ENCODE results near the gene BOLL. TPM values are rescaled to one million over a fixed set of nuclear protein-coding genes. Genes with fewer than 3 reads are reported as not detected.
"Not testable (repeated sequence)": the region's sequence is repeated elsewhere in the genome, so short reads cannot be mapped to it uniquely, and the experiment has no call there.

Gene BOLL
- total RNA-seq, 2 experiments from 2014 or later, result not detected

DNA sequence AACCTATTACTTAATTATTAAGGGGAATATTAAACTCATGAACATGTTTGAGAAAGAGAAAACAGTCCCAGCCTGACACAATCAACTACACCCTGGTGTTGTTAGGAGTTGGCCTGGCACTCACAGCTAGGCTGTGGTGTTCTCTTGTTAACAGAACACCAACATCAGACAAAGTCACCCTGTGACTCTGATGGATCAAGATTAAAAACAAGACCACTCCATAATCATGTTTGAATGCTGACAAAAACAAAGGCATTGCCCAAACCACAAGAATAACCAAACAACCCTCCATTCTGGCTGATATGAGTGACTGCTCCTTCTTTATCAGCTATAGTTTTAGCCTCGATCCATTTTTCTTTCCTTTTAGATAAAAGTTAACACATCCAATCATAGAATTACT lies 3.0 kb downstream of the BOLL start:
- Mint-ChIP-seq H3K27ac (no peak overlapping the region), H3K4me3 (no peak overlapping the region), H3K4me1 (peaks cover 8% of the 10 kb centered on the region), H3K9me3 (no peaks in the 10 kb centered on the region), H3K27me3 (peaks cover 19% of the 10 kb centered on the region), H3K36me3 (ENCODE audit: low read depth) (no peaks in the 10 kb centered on the region)
- ChIA-PET CTCF (no interaction called here), POLR2A (no interaction called here)
- no peak for DNase-seq

DNA sequence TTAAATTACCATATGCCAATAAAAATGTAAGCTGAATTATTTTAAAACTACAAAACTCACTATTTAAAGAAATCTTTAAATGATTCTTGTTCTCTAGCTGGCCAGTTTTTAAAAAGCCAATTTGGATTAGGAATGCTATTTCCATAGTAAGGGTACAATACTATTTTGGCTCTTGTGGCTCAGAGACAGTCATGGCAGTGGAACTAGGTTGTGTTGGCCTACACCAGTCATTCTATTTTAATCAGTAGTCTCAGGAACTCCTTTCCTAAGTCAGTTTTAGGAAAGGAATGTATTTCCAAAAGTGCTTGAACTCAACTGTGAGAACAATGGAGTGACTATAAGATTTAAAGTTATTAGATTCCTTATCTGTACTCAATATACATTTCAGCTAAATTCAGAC lies 5.9 kb downstream of the BOLL start:
- Mint-ChIP-seq H3K27ac (no peak overlapping the region), H3K27me3 (peaks cover 22% of the 10 kb centered on the region), H3K4me1 (peaks cover 5% of the 10 kb centered on the region), H3K4me3 (no peak overlapping the region), H3K9me3 (no peaks in the 10 kb centered on the region), H3K36me3 (ENCODE audit: low read depth) (no peaks in the 10 kb centered on the region)
- no peak for DNase-seq
- ChIA-PET POLR2A (no interaction called here), CTCF (interaction anchor here (1.2 to 1.6 kb wide), 2 partner anchors 14 to 345 kb away, joined by 4 to 5 read pairs; partner anchors contain the start of gene SF3B1)

DNA sequence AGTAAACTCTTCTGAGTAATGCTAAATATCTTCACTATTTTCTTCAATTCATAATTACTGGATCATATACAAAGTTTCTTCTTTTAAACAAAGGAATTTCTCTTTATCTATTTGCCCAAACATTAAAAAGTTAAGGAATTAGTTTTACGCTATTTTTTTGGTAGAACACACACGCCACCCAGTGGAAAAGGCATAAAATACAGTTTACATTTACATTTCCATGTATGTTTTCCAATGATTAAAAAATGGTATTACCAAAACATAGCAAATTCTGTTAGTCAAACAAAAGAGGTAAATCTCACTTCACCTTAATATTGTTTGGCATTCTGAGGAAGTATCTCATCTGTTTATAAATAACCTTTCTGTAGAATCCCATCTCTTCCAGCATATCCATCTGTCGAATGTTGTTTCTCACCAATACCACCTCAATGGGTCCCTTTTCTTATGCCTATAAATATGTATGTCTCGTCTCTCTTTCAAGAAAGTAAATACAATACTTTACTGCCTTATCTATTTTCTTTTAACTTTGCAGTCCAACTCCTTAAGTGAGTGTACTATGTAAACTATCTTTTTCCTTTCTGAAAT lies 7.2 kb downstream of the BOLL start:
- Mint-ChIP-seq H3K27ac (peak overlapping the region; percentile 1), H3K4me1 (peaks cover 5% of the 10 kb centered on the region), H3K9me3 (no peaks in the 10 kb centered on the region), H3K4me3 (no peak overlapping the region), H3K36me3 (ENCODE audit: low read depth) (no peaks in the 10 kb centered on the region), H3K27me3 (peaks cover 15% of the 10 kb centered on the region)
- peak; percentile 54 for DNase-seq
- ChIA-PET POLR2A (no interaction called here), CTCF (interaction anchor here (1.2 to 1.6 kb wide), 2 partner anchors 13 to 343 kb away, joined by 4 to 5 read pairs; partner anchors contain the start of gene SF3B1)

DNA sequence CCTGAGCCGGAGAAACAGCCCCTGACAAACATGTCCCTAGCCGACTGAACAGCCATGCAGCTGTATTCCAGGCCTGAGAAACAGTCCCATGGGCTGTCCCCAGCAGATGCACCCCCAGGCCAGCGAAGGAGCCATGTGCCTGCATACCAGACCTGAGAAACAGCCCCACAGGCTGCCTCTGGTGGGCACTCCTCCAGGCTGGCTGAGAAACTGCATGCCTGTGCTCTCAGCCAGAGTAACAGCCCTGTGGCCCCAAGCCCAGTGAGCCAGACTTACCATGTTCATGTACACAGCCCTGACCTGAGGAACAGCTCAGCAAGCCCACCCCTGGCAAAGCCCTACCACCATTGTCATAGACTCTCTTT lies 24.8 kb downstream of the BOLL start:
- Mint-ChIP-seq H3K4me3 (no peak overlapping the region), H3K36me3 (ENCODE audit: low read depth) (no peaks in the 10 kb centered on the region), H3K4me1 (no peaks in the 10 kb centered on the region), H3K27me3 (peaks cover 34% of the 10 kb centered on the region), H3K27ac (no peak overlapping the region), H3K9me3 (peaks cover 4% of the 10 kb centered on the region)
- no peak for DNase-seq
- ChIA-PET CTCF (no interaction called here), POLR2A (no interaction called here)

DNA sequence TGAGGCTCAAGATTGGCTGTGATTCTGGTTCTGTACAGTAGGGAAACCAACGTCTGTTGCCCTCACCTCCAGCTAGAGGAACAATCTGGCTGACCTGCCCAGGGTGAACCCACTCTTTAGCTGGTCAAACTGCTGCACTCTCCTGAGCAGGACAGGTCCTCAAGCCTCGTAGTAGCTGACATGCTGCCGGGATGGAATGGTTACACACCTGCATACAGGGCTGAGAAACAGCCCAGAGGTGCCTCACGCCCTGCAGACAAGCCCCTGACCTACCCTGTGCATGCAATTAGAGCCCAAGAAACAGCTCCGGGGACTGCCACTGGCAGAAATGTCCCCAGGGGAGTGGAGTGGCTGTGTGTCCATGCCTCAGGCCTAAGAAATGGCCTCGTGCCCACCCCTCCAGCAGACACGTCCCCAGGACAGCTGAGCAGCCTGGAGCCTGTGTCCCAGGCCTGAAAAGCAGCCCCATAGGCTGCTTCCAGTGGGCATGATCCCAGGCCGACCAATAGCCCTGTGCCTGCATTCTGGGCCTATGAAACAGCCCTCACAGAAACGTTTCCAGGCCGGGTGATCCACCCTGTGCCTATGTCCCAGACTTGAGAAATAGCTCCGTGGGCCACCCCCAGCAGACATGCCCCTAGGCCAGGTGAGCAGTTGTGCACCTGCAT lies 25.4 kb downstream of the BOLL start:
- H3K4me1 Mint-ChIP-seq, result no peaks in the 10 kb centered on the region
- POLR2A ChIA-PET, result no interaction called here
- no peak overlapping the region for H3K4me3 Mint-ChIP-seq
- CTCF ChIA-PET, result no interaction called here
- no peak for DNase-seq
- H3K9me3 Mint-ChIP-seq, result peaks cover 4% of the 10 kb centered on the region
- no peak overlapping the region for H3K27ac Mint-ChIP-seq
- H3K36me3 Mint-ChIP-seq (ENCODE audit: low read depth), result no peaks in the 10 kb centered on the region
- H3K27me3 Mint-ChIP-seq, result peaks cover 33% of the 10 kb centered on the region

DNA sequence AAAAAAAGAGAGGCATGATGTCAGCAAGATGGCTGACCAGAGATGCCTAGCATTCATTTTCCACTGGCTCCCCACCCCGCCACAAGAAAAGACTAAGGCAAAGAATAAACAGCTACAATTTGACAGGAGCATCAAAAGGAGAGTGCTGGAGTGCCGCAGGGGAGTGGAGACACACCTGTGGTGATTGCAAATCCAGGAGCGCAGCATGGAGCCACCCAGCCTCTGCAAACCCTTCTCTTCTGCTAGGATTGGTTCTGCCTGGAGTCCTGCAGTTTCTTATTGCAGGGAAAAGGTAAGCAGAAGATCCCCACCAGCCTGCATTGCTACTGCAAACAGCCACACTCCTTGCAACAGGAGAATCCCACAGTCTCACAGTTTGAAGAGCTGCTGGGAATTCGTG lies 26.1 kb downstream of the BOLL start:
- Mint-ChIP-seq H3K27me3 (peaks cover 31% of the 10 kb centered on the region), H3K36me3 (ENCODE audit: low read depth) (no peaks in the 10 kb centered on the region), H3K4me1 (no peaks in the 10 kb centered on the region), H3K27ac (no peak overlapping the region), H3K4me3 (no peak overlapping the region), H3K9me3 (peaks cover 4% of the 10 kb centered on the region)
- no peak for DNase-seq
- CTCF ChIA-PET, result no interaction called here
- POLR2A ChIA-PET, result no interaction called here

DNA sequence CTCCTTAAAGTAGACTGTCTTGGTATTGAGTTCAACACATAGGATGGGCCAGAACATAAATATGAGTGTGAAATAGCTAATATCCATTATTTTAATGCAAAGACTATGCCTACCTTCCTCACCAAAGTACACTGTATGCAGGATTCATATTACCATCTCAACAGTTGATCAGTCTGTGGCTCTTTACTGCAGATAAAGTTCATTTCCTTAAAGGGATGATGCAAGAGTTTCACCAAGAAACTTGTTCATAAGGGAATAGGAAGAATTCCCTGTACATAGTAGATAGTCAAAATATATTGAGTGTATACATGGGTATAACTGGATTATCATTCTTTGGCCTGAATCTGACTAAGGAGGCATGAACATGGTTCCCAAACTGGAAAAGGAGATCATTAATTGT lies 44.9 kb downstream of the BOLL start:
- Mint-ChIP-seq H3K27me3 (peaks cover 18% of the 10 kb centered on the region), H3K9me3 (no peaks in the 10 kb centered on the region), H3K27ac (no peak overlapping the region), H3K4me1 (no peaks in the 10 kb centered on the region), H3K4me3 (no peak overlapping the region), H3K36me3 (ENCODE audit: low read depth) (no peaks in the 10 kb centered on the region)
- DNase-seq, result no peak
- ChIA-PET CTCF (no interaction called here), POLR2A (no interaction called here)

- not testable (repeated sequence) for H3K4me3 Mint-ChIP-seq; H3K36me3 Mint-ChIP-seq (ENCODE audit: low read depth); H3K27ac Mint-ChIP-seq; H3K4me1 Mint-ChIP-seq; H3K9me3 Mint-ChIP-seq; DNase-seq; H3K27me3 Mint-ChIP-seq
- CTCF ChIA-PET, result interaction anchor here (0.5 to 0.6 kb wide), 2 partner anchors 86 to 169 kb away, joined by 3 to 6 read pairs; no protein-coding TSS in a partner anchor
- POLR2A ChIA-PET, result interaction anchor here (0.7 kb wide), 1 partner anchor 1110 kb away, joined by 3 read pairs; no protein-coding TSS in a partner anchor
Measured at GRCh38 chr2:197728555-197729544, 56.3 kb downstream of the BOLL start.

- Mint-ChIP-seq H3K36me3 (ENCODE audit: low read depth) (no peaks in the 10 kb centered on the region), H3K4me3 (no peak overlapping the region), H3K4me1 (no peaks in the 10 kb centered on the region), H3K27me3 (no peaks in the 10 kb centered on the region), H3K27ac (no peak overlapping the region), H3K9me3 (peaks cover 4% of the 10 kb centered on the region)
- no peak for DNase-seq
- POLR2A ChIA-PET, result no interaction called here
- CTCF ChIA-PET, result interaction anchor here (0.6 kb wide), 2 partner anchors 404 to 1033 kb away, joined by 4 to 5 read pairs; no protein-coding TSS in a partner anchor
Measured at GRCh38 chr2:197727011-197727410, 58.1 kb downstream of the BOLL start.

DNA sequence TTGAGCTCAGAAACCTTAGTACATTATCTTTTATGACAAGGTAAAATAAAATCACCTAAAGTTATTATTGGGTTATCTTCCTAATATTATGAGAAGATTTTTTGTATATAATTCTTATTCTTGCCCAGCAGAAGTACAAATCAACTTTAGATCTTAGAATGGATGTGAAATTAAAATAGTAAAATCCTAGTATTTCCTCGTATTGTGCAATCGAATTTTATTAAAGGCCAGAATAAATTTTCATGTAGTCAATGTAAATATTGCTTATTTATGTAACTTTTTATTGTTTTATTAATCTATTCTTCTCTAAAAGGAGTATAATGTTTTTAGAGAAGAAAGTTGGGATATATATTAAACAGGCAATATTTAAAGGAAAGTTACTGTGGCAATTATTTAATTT lies 67.3 kb downstream of the BOLL start:
- Mint-ChIP-seq H3K36me3 (ENCODE audit: low read depth) (no peaks in the 10 kb centered on the region), H3K27me3 (no peaks in the 10 kb centered on the region), H3K27ac (no peak overlapping the region), H3K9me3 (no peaks in the 10 kb centered on the region), H3K4me3 (no peak overlapping the region), H3K4me1 (peaks cover 5% of the 10 kb centered on the region)
- DNase-seq, result no peak
- ChIA-PET POLR2A (no interaction called here), CTCF (no interaction called here)

GRCh38 chr2:197713271-197713670 lies 71.8 kb downstream of the BOLL start:
- Mint-ChIP-seq H3K27me3 (no peaks in the 10 kb centered on the region), H3K4me3 (no peak overlapping the region), H3K36me3 (ENCODE audit: low read depth) (peaks cover 25% of the 10 kb centered on the region), H3K9me3 (no peaks in the 10 kb centered on the region), H3K4me1 (peaks cover 33% of the 10 kb centered on the region), H3K27ac (no peak overlapping the region)
- ChIA-PET POLR2A (no interaction called here), CTCF (no interaction called here)
- DNase-seq, result no peak

DNA sequence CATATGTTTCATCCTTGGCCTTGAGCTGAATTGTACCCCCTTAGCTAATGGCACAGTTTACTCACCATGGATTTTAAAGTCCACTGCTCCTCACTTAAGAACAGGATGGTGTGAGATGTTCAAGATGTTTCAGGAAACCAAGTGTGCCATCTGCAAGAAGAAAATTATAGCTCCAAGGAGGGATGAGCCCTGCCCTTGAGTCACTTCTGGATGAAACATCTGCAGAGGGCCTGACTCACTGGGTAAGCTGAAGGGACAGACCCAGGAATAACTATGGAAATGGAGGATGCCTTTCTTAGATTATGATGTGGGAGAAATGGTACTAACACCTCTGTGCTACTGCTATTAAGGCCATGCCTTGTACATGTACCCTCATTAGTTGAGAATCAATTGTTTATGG lies 73.5 kb downstream of the BOLL start:
- ChIA-PET POLR2A (no interaction called here), CTCF (no interaction called here)
- Mint-ChIP-seq H3K4me3 (no peak overlapping the region), H3K4me1 (peaks cover 44% of the 10 kb centered on the region), H3K9me3 (no peaks in the 10 kb centered on the region), H3K27ac (no peak overlapping the region), H3K27me3 (no peaks in the 10 kb centered on the region), H3K36me3 (ENCODE audit: low read depth) (peaks cover 26% of the 10 kb centered on the region)
- DNase-seq, result no peak

- H3K36me3 Mint-ChIP-seq (ENCODE audit: low read depth), result peaks cover 28% of the 10 kb centered on the region
- CTCF ChIA-PET, result no interaction called here
- POLR2A ChIA-PET, result no interaction called here
Measured at GRCh38 chr2:197710424-197711042, 74.6 kb downstream of the BOLL start.

More at GRCh38 chr2:197710424-197711042, 74.6 kb downstream of the BOLL start:
- H3K4me3 Mint-ChIP-seq, result no peak overlapping the region
- H3K27me3 Mint-ChIP-seq, result no peaks in the 10 kb centered on the region
- H3K9me3 Mint-ChIP-seq, result no peaks in the 10 kb centered on the region
- peaks cover 48% of the 10 kb centered on the region for H3K4me1 Mint-ChIP-seq
- no peak for DNase-seq
- H3K27ac Mint-ChIP-seq, result no peak overlapping the region
